ENCODE measurements around the gene TPCN2. TPM values are rescaled to one million over a fixed set of nuclear protein-coding genes. Genes with fewer than 3 reads are reported as not detected.

The TPCN2 gene
- total and polyA plus RNA-seq, 9 of the 15 experiments (the other 6 are each of a cell fraction or from before 2014, with no cell fraction given) = 0.66 to 10.2 (median 4.6) TPM

DNA sequence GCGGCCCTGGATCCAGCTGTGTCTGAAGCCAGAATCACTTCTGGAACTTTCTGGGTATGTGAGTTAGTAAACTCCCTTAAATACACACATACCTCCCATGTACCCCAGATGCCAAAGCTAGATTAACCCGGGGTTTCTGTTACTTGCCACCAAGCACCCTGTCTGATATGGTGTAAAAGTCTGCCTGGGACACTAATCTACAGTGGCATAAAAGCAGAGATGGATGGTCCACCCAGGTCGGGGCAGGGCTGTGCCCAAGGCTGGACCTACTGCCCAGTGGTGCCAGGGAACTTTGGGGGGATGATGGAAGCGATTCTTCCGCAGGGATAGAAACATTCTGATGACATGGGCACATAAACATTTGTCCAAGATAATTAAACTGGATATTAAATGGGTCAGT is 48.3 kb upstream of the TPCN2 start:
- ChIA-PET POLR2A (interaction anchor here (0.5 to 0.7 kb wide), 2 partner anchors 334 to 1555 kb away, joined by 3 to 4 read pairs; no protein-coding TSS in a partner anchor), CTCF (ENCODE audit: low intra/inter-chr PET ratio) (no interaction called here)
- H3K79me2 ChIP-seq (ENCODE audit: control insufficient read depth, insufficient read depth, low read length) = no peaks in the 10 kb centered on the region
- no peak for ATAC-seq
- no peak overlapping the region for H3K27ac ChIP-seq (ENCODE audit: extremely low read depth, low read depth, low read length)
- H3K4me1 ChIP-seq (replicated peaks in 1 of 2; ENCODE audit: control insufficient read depth in 2 of 2, insufficient read depth in 2 of 2, low read length in 2 of 2) = peaks cover 0 to 13% of the 10 kb centered on the region in 2 experiments; a peak in 3 of 5 replicates
- H3K4me2 ChIP-seq (ENCODE audit: insufficient read depth, low read length) = no peak overlapping the region
- H3K4me3 ChIP-seq = no peak overlapping the region
- in situ Hi-C loops (cut with MboI) (no loop called here), intact Hi-C loops (cut with micrococcal nuclease) (no loop called here)
- no peak for FAIRE-seq
- TF ChIP-seq HLTF (IDR thresholded peaks at IDR 0.05) (no peak), NR2C1 (IDR thresholded peaks at IDR 0.05) (no peak), NR2C1 (tag; IDR thresholded peaks at IDR 0.05) (no peak), NONO (IDR thresholded peaks at IDR 0.05; ENCODE audit: low read depth in 2 of 2, low read length in 1 of 2) (no peak), JUND (IDR thresholded peaks at IDR 0.05; ENCODE audit: borderline replicate concordance, low read depth, low read length) (no peak), JUND (tag; IDR thresholded peaks at IDR 0.05; ENCODE audit: borderline replicate concordance, low read depth, low read length) (no peak), KAT8 (IDR thresholded peaks at IDR 0.05; ENCODE audit: low read depth) (no peak), BHLHE40 (IDR thresholded peaks at IDR 0.05; ENCODE audit: low read length) (no peak), PHF21A (IDR thresholded peaks at IDR 0.05; ENCODE audit: borderline replicate concordance, low read depth) (no peak), ZNF274 (IDR thresholded peaks at IDR 0.05; ENCODE audit: borderline replicate concordance, low read depth, low read length) (no peak), HDAC8 (tag; IDR thresholded peaks at IDR 0.05) (no peak), NFE2 (IDR thresholded peaks at IDR 0.05; ENCODE audit: low read depth) (no peak), NFYB (IDR thresholded peaks at IDR 0.05; ENCODE audit: extremely low read depth, insufficient read length) (no peak), FOXK1 (CRISPR knock-in tag; IDR thresholded peaks at IDR 0.05; ENCODE audit: borderline replicate concordance) (no peak), FOXA3 (CRISPR knock-in tag; conservative IDR thresholded peaks at IDR 0.05 in 1 of 2, IDR thresholded peaks at IDR 0.05 in 1 of 2) (no peak), RBM14 (IDR thresholded peaks at IDR 0.05; ENCODE audit: borderline replicate concordance, insufficient read depth, low read depth, low read length) (no peak), ZNF253 (CRISPR knock-in tag; conservative IDR thresholded peaks at IDR 0.05) (no peak), POLR2AphosphoS2 (IDR thresholded peaks at IDR 0.05; ENCODE audit: low read length) (no peak)
- TF ChIP-seq, protein P1, sequence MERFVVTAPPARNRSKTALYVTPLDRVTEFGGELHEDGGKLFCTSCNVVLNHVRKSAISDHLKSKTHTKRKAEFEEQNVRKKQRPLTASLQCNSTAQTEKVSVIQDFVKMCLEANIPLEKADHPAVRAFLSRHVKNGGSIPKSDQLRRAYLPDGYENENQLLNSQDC (CRISPR knock-in tag; IDR thresholded peaks at IDR 0.05) = no peak
- TF ChIP-seq, protein P2, sequence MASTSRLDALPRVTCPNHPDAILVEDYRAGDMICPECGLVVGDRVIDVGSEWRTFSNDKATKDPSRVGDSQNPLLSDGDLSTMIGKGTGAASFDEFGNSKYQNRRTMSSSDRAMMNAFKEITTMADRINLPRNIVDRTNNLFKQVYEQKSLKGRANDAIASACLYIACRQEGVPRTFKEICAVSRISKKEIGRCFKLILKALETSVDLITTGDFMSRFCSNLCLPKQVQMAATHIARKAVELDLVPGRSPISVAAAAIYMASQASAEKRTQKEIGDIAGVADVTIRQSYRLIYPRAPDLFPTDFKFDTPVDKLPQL (IDR thresholded peaks at IDR 0.05; ENCODE audit: extremely low read depth, insufficient read length) = no peak
- TF ChIP-seq, protein P3, sequence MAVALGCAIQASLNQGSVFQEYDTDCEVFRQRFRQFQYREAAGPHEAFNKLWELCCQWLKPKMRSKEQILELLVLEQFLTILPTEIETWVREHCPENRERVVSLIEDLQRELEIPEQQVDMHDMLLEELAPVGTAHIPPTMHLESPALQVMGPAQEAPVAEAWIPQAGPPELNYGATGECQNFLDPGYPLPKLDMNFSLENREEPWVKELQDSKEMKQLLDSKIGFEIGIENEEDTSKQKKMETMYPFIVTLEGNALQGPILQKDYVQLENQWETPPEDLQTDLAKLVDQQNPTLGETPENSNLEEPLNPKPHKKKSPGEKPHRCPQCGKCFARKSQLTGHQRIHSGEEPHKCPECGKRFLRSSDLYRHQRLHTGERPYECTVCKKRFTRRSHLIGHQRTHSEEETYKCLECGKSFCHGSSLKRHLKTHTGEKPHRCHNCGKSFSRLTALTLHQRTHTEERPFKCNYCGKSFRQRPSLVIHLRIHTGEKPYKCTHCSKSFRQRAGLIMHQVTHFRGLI (CRISPR knock-in tag; IDR thresholded peaks at IDR 0.05) = no peak
- TF ChIP-seq, protein P4, sequence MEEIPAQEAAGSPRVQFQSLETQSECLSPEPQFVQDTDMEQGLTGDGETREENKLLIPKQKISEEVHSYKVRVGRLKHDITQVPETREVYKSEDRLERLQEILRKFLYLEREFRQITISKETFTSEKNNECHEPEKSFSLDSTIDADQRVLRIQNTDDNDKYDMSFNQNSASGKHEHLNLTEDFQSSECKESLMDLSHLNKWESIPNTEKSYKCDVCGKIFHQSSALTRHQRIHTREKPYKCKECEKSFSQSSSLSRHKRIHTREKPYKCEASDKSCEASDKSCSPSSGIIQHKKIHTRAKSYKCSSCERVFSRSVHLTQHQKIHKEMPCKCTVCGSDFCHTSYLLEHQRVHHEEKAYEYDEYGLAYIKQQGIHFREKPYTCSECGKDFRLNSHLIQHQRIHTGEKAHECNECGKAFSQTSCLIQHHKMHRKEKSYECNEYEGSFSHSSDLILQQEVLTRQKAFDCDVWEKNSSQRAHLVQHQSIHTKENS (CRISPR knock-in tag; IDR thresholded peaks at IDR 0.05) = no peak
- no peaks in the 10 kb centered on the region for H3K9me3 ChIP-seq (replicated peaks; ENCODE audit: control insufficient read depth, insufficient read depth, low read depth, low read length)
- H3K9me1 ChIP-seq (ENCODE audit: control insufficient read depth, insufficient read depth, low read length) = no peaks in the 10 kb centered on the region
- peaks cover 66 to 98% of the 10 kb centered on the region in 2 experiments; a peak in 4 of 5 replicates for H3K27me3 ChIP-seq (ENCODE audit: control insufficient read depth in 2 of 2, insufficient read depth in 2 of 2, low read length in 2 of 2)
- H3K9ac ChIP-seq (ENCODE audit: insufficient read depth in 1 of 2, low read depth in 2 of 2, low read length in 2 of 2) = no peak overlapping the region
- H3K36me3 ChIP-seq (ENCODE audit: control insufficient read depth, insufficient read depth, low read length) = no peaks in the 10 kb centered on the region
- DNase-seq (ENCODE audit: extremely low read depth in 1 of 4, low spot score in 3 of 4) = no peak
- BruUV-seq (replicated peaks) = no TSS peak
- peaks cover 7% of the 10 kb centered on the region for H4K20me1 ChIP-seq (replicated peaks; ENCODE audit: control insufficient read depth, insufficient read depth, low read length)
- H2AFZ ChIP-seq (ENCODE audit: low read depth, low read length) = no peak overlapping the region
- 9% methylated on average over 5 of the region's 5 CpGs for WGBS (ENCODE audit: insufficient coverage, low coverage, missing lambda C conversion rate)

Data from K562 (cell line).